ENCODE results near the gene MGA. TPM values are rescaled to one million over a fixed set of nuclear protein-coding genes. Genes with fewer than 3 reads are reported as not detected.

The MGA gene
- total RNA-seq, 1 donor from 2014 or later, result 71.4 TPM

GRCh38 chr15:41822471-41822870 lies 162.3 kb downstream of the MGA start:
- H3K36me3 Mint-ChIP-seq, result peaks cover 23% of the 10 kb centered on the region
- no peaks in the 10 kb centered on the region for H3K27me3 Mint-ChIP-seq (ENCODE audit: low read depth)
- H3K4me3 Mint-ChIP-seq, result no peak overlapping the region
- no peaks in the 10 kb centered on the region for H3K4me1 Mint-ChIP-seq
- no peaks in the 10 kb centered on the region for H3K9me3 Mint-ChIP-seq
- no peak overlapping the region for H3K27ac Mint-ChIP-seq
- DNase-seq (ENCODE audit: low spot score in 2 of 2, unreplicated experiment in 2 of 2), result no peak
- TF ChIP-seq CTCF (IDR thresholded peaks at IDR 0.05; ENCODE audit: unreplicated experiment), result no peak

Small RNAs within 50 kb of the gene (microRNA-seq; reads per million reads assigned to microRNA genes)
- gene MIR626, result not detected

Other genes with a start within 250 kb of the MGA start
- gene RTF1, start 243.3 kb upstream of the MGA start, total RNA-seq, result 58.1 to 66.9 TPM (median 63.5 TPM) in 3 replicates
- 0.55 to 0.80 TPM (median 0.79 TPM) in 3 replicates for gene ITPKA, start 166.5 kb upstream of the MGA start, total RNA-seq
- 0.91 to 1.2 TPM (median 1.0 TPM) in 3 replicates for gene LTK, start 146.6 kb upstream of the MGA start, total RNA-seq
- 54.0 to 65.5 TPM (median 54.8 TPM) in 3 replicates for gene RPAP1, start 116.1 kb upstream of the MGA start, total RNA-seq
- gene TYRO3, start 101.2 kb upstream of the MGA start, total RNA-seq, result 94.4 to 104 TPM (median 95.8 TPM) in 3 replicates
- gene MAPKBP1, start 114.1 kb downstream of the MGA start, total RNA-seq, result 38.9 to 42.6 TPM (median 40.8 TPM) in 3 replicates
- 25.9 to 27.6 TPM (median 26.7 TPM) in 3 replicates for gene JMJD7, start 167.7 kb downstream of the MGA start, total RNA-seq
- 10.6 to 11.4 TPM (median 11.2 TPM) in 3 replicates for gene PLA2G4B, start 178.4 kb downstream of the MGA start, total RNA-seq
- 2.1 to 2.7 TPM (median 2.3 TPM) in 3 replicates for gene SPTBN5, start 233.6 kb downstream of the MGA start, total RNA-seq

Data from mesothelial cell of epicardium (in vitro differentiated cells).